Measurements from ENCODE around the gene TCF12.

Gene TCF12

DNA sequence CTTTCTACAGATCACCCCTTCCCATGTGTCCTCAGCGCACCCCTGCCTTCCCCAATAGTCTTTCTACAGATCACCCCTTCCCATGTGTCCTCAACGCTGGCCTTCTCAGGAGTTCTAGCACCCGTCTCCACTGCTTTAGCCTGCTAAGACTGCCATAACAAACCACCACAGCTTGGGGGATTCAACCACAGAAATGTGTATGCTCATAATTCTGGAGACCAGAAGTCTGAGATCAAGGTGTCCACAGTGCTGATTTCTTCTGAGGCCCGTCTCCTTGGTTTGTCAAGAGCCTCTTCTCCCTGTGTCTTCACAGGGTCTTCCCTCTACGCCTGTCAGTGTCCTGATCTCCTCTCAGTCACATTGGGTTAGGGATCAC lies 389.7 kb downstream of the TCF12 start:
- TF ChIP-seq, protein P1, sequence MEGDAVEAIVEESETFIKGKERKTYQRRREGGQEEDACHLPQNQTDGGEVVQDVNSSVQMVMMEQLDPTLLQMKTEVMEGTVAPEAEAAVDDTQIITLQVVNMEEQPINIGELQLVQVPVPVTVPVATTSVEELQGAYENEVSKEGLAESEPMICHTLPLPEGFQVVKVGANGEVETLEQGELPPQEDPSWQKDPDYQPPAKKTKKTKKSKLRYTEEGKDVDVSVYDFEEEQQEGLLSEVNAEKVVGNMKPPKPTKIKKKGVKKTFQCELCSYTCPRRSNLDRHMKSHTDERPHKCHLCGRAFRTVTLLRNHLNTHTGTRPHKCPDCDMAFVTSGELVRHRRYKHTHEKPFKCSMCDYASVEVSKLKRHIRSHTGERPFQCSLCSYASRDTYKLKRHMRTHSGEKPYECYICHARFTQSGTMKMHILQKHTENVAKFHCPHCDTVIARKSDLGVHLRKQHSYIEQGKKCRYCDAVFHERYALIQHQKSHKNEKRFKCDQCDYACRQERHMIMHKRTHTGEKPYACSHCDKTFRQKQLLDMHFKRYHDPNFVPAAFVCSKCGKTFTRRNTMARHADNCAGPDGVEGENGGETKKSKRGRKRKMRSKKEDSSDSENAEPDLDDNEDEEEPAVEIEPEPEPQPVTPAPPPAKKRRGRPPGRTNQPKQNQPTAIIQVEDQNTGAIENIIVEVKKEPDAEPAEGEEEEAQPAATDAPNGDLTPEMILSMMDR (IDR thresholded peaks at IDR 0.05; ENCODE audit: insufficient read depth, low read length) = no peak
- TF ChIP-seq, protein P2, sequence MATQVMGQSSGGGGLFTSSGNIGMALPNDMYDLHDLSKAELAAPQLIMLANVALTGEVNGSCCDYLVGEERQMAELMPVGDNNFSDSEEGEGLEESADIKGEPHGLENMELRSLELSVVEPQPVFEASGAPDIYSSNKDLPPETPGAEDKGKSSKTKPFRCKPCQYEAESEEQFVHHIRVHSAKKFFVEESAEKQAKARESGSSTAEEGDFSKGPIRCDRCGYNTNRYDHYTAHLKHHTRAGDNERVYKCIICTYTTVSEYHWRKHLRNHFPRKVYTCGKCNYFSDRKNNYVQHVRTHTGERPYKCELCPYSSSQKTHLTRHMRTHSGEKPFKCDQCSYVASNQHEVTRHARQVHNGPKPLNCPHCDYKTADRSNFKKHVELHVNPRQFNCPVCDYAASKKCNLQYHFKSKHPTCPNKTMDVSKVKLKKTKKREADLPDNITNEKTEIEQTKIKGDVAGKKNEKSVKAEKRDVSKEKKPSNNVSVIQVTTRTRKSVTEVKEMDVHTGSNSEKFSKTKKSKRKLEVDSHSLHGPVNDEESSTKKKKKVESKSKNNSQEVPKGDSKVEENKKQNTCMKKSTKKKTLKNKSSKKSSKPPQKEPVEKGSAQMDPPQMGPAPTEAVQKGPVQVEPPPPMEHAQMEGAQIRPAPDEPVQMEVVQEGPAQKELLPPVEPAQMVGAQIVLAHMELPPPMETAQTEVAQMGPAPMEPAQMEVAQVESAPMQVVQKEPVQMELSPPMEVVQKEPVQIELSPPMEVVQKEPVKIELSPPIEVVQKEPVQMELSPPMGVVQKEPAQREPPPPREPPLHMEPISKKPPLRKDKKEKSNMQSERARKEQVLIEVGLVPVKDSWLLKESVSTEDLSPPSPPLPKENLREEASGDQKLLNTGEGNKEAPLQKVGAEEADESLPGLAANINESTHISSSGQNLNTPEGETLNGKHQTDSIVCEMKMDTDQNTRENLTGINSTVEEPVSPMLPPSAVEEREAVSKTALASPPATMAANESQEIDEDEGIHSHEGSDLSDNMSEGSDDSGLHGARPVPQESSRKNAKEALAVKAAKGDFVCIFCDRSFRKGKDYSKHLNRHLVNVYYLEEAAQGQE (IDR thresholded peaks at IDR 0.05; ENCODE audit: insufficient replicate concordance, low read depth) = no peak
- no peak for TF ChIP-seq POLR2AphosphoS5 (IDR thresholded peaks at IDR 0.05; ENCODE audit: low read depth)
- no peak for TF ChIP-seq SPI1 (IDR thresholded peaks at IDR 0.05; ENCODE audit: borderline replicate concordance, low read depth)
- no peak for TF ChIP-seq GABPA (IDR thresholded peaks at IDR 0.05; ENCODE audit: low read depth)
- no peak for DNase-seq (ENCODE audit: low read depth in 1 of 2, low spot score in 1 of 2)
- Histone ChIP-seq H3K27ac (replicated peaks) (no peak overlapping the region), H3K27me3 (ENCODE audit: insufficient read depth, poor library complexity, severe bottlenecking) (no peaks in the 10 kb centered on the region), H3K4me3 (replicated peaks; ENCODE audit: insufficient read depth, low read length) (no peak overlapping the region)

DNA sequence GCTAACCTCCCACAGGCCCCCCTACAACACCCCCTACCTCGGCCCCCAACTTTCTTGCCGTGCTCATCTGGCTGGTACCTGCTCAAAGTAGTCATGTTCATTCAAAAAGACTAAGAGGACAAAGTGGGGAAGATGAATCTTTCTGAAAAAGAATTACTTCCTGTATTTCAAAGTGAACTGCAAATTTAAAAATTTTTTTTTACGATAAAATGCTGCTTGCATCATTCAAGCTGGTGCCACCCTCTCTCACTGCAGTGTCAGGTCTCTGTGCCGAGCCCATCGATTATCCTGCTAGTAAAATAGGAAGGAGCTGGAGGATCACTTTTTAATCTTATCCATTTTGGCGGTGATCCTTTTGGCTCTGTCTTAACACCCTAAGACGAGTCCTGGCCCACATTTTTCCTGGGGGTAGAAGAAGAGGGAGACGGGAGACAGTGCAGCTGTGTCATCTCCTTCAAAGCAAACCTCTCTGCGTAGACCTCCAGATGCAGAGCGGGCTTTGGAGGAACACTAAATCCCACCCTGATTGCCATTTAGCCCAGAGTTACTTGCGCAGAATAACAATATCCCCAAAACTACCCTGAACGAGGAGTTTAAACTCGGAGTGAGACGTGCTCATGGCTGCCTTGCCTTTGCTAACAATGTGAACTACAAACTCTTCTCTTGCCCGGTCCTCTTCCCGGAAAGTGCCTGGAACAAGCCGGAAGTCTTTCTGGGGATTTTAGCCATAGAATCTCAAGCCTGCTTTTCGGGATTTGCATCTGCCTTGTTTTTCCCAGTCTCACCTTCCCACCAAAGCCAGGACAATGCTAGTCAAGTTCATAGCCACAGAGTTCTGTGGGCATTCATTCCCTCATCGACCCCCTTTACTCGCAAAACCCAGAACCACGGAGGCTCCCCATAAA lies 391.7 kb downstream of the TCF12 start:
- H3K4me3 ChIP-seq (replicated peaks; ENCODE audit: insufficient read depth, low read length) = no peak overlapping the region
- TF ChIP-seq, protein P1 (IDR thresholded peaks at IDR 0.05; ENCODE audit: insufficient read depth, low read length) = no peak
- no peak for TF ChIP-seq POLR2AphosphoS5 (IDR thresholded peaks at IDR 0.05; ENCODE audit: low read depth)
- no peak for TF ChIP-seq GABPA (IDR thresholded peaks at IDR 0.05; ENCODE audit: low read depth)
- TF ChIP-seq, protein P2 (IDR thresholded peaks at IDR 0.05; ENCODE audit: insufficient replicate concordance, low read depth) = no peak
- no peak for TF ChIP-seq SPI1 (IDR thresholded peaks at IDR 0.05; ENCODE audit: borderline replicate concordance, low read depth)
- no peak for DNase-seq (ENCODE audit: low read depth in 1 of 2, low spot score in 1 of 2)
- H3K27me3 ChIP-seq (ENCODE audit: insufficient read depth, poor library complexity, severe bottlenecking) = no peaks in the 10 kb centered on the region
- no peak overlapping the region for H3K27ac ChIP-seq (replicated peaks)

DNA sequence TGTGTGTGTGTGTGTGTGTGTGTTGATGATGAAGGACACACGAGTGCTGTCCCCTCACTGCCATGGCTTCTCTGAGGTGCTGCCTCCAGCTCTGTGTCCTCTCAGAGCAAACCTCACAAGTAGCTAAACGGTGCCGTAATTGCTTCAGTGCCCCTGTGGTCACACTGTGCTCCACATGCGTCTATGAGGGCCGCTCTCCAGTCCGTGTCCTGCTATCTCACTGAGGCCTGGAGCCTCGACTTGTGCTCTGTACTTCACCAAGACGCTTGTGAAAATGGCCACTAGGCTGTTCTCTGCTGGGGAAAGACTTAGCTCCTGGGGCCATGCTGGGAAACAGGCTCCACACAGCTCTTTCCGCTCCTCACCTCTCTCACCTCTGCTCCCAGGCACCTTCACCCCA lies 392.4 kb downstream of the TCF12 start:
- TF ChIP-seq POLR2AphosphoS5 (IDR thresholded peaks at IDR 0.05; ENCODE audit: low read depth) (no peak), SPI1 (IDR thresholded peaks at IDR 0.05; ENCODE audit: borderline replicate concordance, low read depth) (no peak), GABPA (IDR thresholded peaks at IDR 0.05; ENCODE audit: low read depth) (no peak)
- TF ChIP-seq, protein P2 (IDR thresholded peaks at IDR 0.05; ENCODE audit: insufficient replicate concordance, low read depth) = no peak
- TF ChIP-seq, protein P1 (IDR thresholded peaks at IDR 0.05; ENCODE audit: insufficient read depth, low read length) = no peak
- DNase-seq (ENCODE audit: low read depth in 1 of 2, low spot score in 1 of 2) = no peak
- Histone ChIP-seq H3K4me3 (replicated peaks; ENCODE audit: insufficient read depth, low read length) (no peak overlapping the region), H3K27me3 (ENCODE audit: insufficient read depth, poor library complexity, severe bottlenecking) (no peaks in the 10 kb centered on the region), H3K27ac (replicated peaks) (no peak overlapping the region)

All from HL-60 (cell line).